ENCODE data around the gene GOLT1A.

DNA sequence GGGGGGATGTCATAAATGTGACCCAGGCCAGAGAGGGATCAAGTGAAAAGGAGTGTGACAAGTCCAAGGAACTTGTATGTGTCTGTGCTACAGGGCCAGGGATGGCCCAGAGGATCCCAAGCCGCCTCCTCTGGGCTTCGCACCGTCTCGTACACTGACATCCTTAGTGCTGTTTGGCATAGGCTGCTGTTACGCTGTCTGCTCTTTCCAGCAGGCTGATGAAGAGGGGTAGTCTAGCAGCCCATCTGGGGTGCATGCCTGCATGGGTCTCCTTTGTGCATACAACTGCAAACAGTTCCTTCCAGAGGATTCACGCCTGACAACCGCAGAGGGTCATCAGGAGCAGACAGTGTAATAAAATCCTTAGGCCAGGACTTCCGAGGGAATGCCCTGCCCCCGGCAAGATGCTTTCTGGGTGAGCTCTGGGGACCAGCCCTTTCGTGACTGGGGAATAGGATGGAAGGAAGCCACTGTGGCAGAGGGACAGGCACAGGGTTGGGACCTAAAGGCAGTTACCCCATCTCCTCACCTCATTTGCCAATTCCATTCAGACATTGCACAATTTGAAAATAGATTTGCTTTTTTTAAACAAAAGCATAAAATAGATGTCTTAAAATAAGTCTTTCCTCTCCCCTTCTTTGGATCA, 6.3 kb upstream of the GOLT1A start:
- TF ChIP-seq, protein P1, sequence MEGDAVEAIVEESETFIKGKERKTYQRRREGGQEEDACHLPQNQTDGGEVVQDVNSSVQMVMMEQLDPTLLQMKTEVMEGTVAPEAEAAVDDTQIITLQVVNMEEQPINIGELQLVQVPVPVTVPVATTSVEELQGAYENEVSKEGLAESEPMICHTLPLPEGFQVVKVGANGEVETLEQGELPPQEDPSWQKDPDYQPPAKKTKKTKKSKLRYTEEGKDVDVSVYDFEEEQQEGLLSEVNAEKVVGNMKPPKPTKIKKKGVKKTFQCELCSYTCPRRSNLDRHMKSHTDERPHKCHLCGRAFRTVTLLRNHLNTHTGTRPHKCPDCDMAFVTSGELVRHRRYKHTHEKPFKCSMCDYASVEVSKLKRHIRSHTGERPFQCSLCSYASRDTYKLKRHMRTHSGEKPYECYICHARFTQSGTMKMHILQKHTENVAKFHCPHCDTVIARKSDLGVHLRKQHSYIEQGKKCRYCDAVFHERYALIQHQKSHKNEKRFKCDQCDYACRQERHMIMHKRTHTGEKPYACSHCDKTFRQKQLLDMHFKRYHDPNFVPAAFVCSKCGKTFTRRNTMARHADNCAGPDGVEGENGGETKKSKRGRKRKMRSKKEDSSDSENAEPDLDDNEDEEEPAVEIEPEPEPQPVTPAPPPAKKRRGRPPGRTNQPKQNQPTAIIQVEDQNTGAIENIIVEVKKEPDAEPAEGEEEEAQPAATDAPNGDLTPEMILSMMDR (IDR thresholded peaks at IDR 0.05), result no peak
- no peak for TF ChIP-seq POLR2A (IDR thresholded peaks at IDR 0.05)
- no peak for TF ChIP-seq EP300 (IDR thresholded peaks at IDR 0.05)
- TF ChIP-seq POLR2AphosphoS5 (IDR thresholded peaks at IDR 0.05), result no peak
